Activated naive CD4-positive, alpha-beta T cell treated with Interleukin-2 at 50 U/mL for 16 hours (primary cell): ENCODE results near the gene KRT76.

Experiments used
- DNase-seq: peaks from one replicate; pipeline ENCODE4 v3.0.0-alpha.2; 2020

Gene KRT76

DNA sequence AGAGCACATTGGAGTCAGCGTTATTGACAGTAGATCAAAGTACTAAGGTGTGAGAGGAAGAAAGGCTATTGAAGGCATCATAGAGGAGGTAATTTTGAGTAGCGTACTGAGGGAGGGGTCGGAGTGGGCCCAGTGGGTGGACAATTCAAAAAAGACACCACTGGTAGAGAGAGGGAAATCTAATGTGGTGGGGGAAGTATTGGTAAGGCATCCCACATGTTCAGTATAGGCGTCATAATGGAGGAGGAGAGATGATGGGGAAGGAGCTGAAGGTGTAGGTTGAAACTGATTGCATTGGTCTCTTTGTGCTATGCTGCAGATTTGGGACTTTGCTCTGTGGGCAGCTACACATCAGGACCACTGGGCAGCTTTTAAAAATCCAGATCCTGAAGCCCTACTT is 50.1 kb downstream of the KRT76 start:
- DNase-seq: no peak

DNA sequence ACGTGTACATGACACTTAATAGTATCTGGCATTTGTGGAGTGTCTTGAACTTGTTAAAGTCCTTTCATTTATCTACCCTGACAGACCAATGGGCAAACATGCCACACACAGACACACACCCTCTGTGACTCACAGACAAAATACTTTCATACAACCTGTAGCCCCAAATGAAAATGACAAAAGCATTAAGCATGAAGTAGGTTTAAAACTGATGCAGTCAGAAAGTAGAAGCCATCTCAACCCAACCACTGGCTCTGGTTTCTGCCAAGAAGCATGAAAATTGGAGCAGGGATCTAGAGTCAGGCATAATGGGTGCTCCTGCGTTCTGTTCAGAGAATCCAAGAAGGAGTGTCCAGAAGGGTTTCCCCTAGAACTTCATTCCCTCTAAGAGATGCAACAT is 50.7 kb downstream of the KRT76 start:
- no peak for DNase-seq

GRCh38 chr12:52724384-52724783 is 52.8 kb downstream of the KRT76 start:
- no peak for DNase-seq

DNA sequence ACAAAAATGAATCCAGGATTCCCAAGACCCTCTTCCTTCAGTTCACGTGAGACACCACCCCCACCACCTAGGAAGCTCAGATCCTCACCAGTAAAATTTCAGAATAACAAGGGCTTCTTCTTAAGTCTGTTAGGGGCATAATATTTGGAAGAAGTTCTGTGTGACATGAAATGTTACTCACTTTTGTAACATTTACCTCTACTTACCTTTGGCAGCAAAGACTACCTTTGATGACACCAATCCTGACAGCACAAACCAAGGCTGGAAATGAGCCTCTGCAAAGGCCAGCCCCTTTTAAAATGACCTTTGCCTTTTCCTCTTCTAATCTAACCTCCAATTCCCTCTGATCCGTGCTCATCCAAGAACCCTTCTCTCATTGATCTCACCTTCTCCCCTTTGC is 54.5 kb downstream of the KRT76 start:
- no peak for DNase-seq

DNA sequence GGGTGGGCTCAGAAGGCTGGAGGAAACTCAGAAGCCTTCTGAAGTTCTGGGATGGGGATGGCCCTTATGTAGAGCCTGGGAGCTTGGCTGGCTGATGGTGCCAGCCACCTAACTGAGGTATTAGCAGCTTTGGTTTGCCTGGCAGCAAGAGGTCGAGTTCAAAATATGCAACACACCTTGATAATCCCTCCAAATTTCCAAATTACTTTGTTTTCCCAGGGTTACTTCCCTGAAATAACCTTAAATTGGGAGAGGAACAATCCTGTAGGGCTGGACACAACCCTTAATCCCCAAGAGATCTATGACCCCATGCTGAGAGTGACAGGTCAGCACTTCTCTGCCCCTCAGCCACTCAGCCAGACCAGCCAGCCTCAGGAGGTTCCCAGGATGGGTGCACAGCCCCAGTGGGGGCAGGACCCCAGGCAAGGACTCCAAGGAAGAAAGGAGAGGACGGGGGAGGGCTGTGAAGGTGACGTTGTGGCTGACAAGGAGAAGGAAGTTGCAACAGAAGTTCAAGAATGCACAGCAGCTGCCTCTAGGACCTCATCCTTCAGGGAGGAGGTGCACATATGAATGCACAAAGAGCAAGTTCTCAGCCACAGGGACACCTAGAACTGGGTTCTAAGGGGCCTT is 55.2 kb downstream of the KRT76 start:
- DNase-seq: no peak

- DNase-seq: no peak
These were observed 56.7 kb downstream of the KRT76 start for GRCh38 chr12:52720365-52720886.
